ENCODE results near the gene FDXR.

The FDXR gene

DNA sequence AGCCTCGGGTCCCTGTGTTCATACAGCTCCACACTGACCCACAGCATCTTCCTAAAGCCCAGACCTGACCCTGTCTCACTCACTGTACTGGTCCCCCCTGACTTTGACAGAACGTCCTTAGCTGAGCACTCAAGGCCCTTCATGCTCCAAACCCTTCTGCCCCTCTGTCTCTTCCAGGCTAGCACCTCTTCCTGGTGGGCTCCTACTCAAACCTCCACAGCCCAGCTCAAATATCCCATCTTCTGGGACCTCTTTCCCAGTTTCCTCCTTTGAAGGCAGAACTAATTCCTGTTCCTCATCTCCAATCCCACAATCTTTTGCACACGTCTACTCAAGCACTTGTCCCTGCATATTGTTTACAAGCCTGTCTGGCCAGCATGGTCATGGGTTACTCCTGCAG is 21.9 kb downstream of the FDXR start:
- TF ChIP-seq POLR2A (IDR thresholded peaks at IDR 0.05; ENCODE audit: low read length) (no peak), GATA1 (IDR thresholded peaks at IDR 0.05; ENCODE audit: low read depth, low read length) (no peak)
- DNase-seq: no peak

DNA sequence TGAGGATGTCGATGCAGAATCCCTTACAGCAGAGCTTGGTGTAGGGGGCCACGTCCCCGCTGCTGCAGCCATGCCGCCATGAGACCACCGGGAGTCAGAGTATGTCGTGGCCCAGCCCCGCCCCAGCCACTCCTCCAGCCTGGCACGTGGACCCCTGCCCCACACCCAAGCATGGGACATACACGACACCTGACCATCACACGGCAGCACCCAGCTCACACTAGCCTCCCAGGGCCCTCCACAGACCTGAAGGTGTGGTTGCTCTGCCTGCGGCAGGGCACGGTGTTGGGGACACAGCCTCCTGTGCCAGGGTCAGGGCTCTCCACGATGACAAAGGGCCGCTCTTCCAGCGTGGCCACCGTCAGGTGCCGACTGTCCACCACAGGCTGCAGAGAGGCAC is 22.5 kb downstream of the FDXR start:
- DNase-seq: no peak
- TF ChIP-seq GATA1 (IDR thresholded peaks at IDR 0.05; ENCODE audit: low read depth, low read length) (no peak), POLR2A (IDR thresholded peaks at IDR 0.05; ENCODE audit: low read length) (no peak)

DNA sequence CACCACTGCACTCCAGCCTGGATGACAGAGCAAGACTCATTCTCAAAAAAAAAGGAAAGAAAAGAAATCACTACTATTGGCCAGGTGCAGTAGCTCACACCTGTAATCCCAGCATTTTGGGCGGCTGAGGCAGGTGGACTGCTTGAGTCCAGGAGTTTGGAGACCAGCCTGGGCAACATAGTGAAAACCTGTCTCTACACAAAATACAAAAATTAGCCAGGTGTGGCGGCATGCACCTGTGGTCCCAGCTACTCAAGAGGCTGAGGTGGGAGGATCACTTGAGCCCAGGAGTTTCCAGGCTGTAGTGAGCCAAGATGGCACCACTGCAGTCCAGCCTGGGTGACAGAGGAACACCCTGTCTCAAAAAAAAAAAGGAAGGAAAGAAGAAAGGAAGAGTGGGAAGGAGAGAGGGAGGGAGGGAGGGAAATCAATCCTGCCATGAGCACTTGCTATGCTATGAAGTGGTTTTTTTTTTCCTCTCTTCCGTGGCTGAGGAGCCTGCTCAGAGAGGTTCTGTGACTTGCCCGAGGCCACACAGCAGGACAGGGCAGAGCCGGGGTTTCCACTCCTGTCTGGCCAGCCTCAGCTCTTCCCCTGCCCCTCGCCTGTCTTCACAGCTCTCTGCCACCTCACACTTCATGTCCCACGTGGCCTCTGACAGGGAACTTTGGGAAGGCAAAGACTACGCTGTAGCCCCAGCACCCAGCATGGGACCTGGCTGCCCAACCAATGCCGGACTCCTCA is 24.0 kb downstream of the FDXR start:
- no peak for DNase-seq
- no peak for TF ChIP-seq POLR2A (IDR thresholded peaks at IDR 0.05; ENCODE audit: low read length)
- TF ChIP-seq GATA1 (IDR thresholded peaks at IDR 0.05; ENCODE audit: low read depth, low read length): no peak

DNA sequence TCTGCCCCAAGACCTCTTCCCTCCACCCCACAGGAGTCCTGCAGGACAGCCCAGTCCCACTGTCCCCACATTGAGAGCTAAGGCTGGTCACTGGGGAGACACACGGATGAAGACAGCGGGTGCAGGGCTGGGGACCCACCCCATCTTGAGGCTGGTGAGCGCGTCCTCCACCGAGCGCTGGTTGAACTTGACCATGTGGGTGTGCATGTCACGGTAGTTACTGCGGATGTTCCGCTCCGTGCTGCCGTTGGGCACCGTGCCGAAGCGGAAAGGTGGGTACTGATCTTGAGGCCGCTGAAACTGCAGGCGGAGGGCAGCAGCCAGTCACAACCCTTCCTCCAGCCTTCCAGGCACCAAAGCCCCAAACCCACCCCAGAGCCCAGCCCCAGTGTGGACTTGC is 26.2 kb downstream of the FDXR start:
- TF ChIP-seq POLR2A (IDR thresholded peaks at IDR 0.05; ENCODE audit: low read length) (no peak), GATA1 (IDR thresholded peaks at IDR 0.05; ENCODE audit: low read depth, low read length) (no peak)
- no peak for DNase-seq

DNA sequence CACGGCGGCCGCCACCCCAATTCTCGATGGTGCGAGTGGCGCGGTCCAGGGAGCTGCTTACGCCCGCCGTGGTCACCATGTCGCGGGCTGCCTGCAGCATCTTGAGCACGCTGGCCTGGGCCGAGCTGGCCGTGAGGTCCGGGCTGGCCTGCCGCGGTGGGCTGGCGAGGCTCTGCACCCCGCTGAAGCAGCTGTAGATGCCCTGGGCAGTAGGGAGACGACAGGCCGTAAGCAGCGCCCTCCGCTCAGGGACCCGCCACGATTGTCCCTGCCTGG is 29.5 kb downstream of the FDXR start:
- no peak for DNase-seq
- TF ChIP-seq GATA1 (IDR thresholded peaks at IDR 0.05; ENCODE audit: low read depth, low read length) (no peak), POLR2A (IDR thresholded peaks at IDR 0.05; ENCODE audit: low read length) (no peak)

DNA sequence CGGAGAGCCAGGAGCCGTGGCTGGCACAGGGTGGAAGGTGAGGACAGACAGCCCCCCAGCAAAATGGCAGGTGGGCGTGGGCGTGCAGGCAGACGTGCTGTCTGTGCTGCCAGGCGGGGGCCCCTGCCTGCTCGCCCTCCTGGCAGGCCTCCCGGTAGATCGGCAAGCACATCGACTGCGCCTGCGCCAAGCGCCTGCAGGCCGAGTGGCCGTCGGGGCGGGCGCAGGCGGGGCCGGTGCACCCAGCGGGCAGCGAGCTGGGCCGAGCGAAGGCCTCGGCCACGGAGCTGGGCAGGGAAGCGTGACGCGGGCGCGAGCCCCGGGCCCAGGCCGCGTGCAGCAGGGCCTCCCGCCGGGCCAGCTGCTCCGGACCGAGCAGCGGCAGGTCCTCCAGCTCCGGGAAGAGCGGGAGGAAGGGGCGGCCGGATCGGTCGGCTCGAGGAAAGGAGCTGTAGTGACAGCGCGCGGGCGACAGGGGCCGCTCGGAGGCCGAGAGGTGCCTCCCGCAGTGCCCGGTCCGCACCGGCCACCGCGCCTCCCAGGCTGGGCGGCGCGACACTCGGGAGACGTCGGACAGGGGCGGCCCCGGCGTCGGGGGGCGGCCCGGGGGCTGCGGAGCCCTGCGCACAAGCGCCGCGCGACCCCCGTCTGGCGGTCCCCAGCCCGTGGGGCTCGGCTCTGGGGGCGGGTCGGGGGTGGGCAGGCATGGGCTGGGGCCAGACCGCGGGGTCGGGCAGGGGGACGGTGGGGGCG is 30.0 kb downstream of the FDXR start:
- DNase-seq: peak; percentile 70 to 71
- no peak for TF ChIP-seq GATA1 (IDR thresholded peaks at IDR 0.05; ENCODE audit: low read depth, low read length)
- TF ChIP-seq POLR2A (IDR thresholded peaks at IDR 0.05; ENCODE audit: low read length): no peak

DNA sequence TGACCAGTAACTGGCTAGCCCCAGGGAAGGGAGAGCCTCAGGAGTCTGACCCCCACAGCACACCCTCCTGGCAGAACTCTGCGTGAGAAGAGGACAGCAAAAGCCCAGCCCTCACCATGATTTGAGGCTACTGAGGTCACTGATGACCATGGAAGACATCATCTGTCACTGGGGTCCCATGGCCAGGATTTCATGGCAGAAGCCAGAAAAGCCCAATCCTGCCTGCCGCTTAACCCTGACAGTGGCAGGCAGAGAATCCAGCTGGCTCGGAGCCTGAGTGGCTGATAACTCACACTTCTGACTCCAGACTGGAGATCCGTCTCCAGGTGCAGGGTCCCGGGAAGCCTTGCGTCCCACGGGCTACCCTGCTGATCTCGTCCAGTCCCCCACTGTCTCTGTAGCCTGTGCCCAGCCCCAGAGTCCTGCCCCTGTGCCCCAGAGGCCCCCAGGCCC is 30.6 kb downstream of the FDXR start:
- no peak for DNase-seq
- TF ChIP-seq POLR2A (IDR thresholded peaks at IDR 0.05; ENCODE audit: low read length): no peak
- TF ChIP-seq GATA1 (IDR thresholded peaks at IDR 0.05; ENCODE audit: low read depth, low read length): no peak

DNA sequence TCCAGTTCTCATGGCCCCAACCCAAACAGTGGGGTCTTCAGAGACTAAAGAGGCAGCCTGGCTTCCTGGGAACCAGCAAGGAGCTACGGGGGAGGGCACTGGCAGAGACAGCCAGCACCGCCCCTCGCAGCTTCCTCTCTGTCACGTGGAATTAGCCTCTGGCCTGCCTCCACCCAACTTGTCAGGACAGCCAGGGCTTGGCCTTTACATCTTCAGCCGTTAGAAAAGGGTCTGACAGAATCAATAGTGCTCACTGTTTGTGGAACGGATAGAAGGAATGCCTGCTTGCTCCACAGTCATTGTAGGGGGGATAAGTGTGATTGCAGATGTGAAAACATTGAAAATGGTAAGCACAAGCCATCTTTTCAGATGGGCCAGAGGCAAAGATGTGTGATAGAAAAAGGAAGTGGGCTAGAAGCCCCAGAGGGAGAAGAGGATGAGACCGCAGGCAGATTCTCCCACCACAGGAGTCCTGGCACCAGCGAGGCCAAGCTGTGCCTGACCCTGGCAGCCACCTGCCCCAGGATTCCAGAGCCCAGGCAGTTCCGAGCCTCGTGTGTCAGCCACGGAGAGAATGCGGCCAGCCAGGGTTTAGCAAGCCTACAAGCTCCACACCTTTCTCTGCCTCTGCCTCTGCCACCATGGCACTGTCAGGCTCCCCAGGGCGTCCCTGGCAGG is 31.7 kb downstream of the FDXR start:
- DNase-seq: peak; percentile 27 to 44
- TF ChIP-seq POLR2A (IDR thresholded peaks at IDR 0.05; ENCODE audit: low read length) (no peak), GATA1 (IDR thresholded peaks at IDR 0.05; ENCODE audit: low read depth, low read length) (no peak)

DNA sequence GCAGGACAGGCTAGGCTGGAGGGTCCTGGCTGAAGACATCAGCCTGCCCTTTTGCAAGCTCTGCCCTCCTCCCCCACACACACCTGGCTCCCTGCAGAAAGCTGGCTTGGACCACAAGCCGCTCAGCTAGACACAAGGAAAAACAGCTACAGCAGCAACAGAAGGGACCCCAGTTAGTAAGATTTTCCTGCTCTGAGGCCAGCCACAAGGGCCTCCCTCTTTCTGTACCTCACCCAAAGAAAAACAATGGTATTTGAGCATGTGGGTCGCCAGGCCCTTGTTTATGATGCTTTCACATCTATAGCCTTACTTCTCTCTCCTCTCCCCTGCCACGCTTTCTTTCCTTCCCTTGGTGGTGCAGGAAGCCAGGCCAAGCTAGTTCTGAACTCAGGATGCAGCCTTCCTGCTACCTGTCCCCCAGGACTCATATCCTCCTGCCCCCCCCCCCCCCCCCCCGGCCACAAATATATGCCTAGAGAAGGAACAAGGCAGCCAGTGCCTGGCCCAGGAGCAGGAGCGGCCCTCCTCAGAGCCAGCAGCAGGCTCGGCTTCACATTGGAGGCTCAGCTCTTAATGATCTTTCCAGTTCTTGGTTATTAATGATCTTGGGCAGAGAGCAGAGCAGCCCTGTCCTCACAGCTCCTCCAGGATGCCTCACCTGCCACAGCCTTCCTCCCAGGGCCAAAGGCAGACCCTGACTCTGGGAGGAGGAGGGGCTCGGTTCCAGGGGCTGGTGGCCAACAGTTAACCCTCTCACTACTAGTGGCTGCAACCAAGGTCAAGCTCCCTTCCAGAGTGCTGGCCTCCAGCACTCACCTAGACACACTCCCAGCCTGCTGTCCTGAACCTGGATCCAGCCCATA is 32.6 kb downstream of the FDXR start:
- DNase-seq: no peak
- TF ChIP-seq GATA1 (IDR thresholded peaks at IDR 0.05; ENCODE audit: low read depth, low read length) (no peak), POLR2A (IDR thresholded peaks at IDR 0.05; ENCODE audit: low read length) (no peak)

DNA sequence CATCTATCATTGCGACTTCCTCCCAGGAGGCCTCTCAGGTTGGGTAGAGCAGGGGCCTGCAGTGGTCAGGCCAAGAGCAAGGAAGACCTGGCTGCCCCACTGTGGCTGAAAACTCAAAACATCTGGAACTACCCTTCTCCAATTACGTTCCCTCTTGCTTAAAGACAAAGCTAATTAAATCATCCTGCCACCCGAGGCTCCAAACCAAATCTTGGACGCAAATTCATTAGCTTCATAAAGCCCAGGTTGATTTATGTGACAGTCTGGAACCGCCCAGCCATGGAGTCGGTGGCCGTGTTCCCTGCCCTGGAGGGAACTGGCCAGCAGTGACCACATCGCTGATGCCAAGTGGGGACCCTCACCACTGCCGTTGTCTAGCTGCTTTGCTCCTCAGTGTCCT is 34.5 kb downstream of the FDXR start:
- no peak for TF ChIP-seq POLR2A (IDR thresholded peaks at IDR 0.05; ENCODE audit: low read length)
- TF ChIP-seq GATA1 (IDR thresholded peaks at IDR 0.05; ENCODE audit: low read depth, low read length): no peak
- DNase-seq: no peak

DNA sequence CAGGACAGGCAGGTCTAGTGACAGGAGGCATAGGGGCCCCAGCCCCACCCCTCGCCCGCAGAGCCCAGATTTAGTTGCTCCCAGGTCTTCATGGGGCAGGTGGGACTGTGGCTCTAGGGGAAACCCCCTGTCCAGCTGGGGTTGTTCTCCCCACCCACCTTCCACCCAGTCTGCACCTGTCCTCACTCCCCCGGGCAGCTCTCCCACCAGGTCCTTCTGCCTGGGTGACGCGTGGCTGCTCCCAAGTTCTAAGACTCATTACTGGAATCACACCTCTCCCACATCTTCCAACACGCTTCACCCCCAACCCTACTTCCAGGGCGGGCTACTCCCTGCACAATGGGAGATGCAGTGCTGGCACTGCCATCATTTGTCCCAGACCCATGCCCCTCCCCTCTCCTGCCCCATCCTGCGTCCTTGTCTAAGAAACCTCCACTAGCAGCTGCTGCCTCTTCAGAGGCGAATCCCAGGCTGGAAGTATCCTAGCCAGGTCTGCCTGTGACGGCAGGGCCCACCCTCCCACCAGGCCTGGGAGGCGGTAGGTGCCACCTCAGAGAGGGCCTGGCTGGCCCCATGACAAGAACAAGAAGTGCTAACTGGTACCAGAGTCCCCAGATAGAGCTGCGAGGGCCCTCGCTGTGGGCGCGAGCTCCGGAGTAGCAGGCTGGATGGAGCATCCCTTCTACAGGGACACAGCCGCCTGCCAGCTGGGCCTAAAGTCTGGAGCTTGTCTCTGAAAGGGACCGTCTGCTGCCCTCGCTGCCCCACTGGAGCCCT is 35.9 kb downstream of the FDXR start:
- no peak for TF ChIP-seq POLR2A (IDR thresholded peaks at IDR 0.05; ENCODE audit: low read length)
- no peak for TF ChIP-seq GATA1 (IDR thresholded peaks at IDR 0.05; ENCODE audit: low read depth, low read length)
- DNase-seq: no peak

DNA sequence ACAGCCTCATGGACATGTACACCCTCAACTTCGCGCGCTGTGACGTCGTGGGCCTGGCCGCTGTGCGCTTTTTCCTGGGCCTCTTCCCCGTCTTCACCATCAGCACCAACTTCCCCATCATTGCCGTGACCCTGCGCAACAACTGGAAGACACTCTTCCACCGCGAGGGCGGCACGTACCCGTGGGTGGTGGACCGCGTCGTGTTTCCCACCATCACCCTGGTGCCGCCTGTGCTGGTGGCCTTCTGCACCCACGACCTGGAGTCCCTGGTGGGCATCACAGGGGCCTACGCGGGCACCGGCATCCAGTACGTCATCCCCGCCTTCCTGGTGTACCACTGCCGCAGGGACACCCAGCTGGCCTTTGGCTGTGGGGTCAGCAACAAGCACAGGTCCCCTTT is 36.6 kb downstream of the FDXR start:
- no peak for DNase-seq
- TF ChIP-seq GATA1 (IDR thresholded peaks at IDR 0.05; ENCODE audit: low read depth, low read length) (no peak), POLR2A (IDR thresholded peaks at IDR 0.05; ENCODE audit: low read length) (no peak)

Data from erythroblast (primary cell).